ENCODE measurements around the gene PET117. TPM values are rescaled to one million over a fixed set of nuclear protein-coding genes. Genes with fewer than 3 reads are reported as not detected.
A peak's percentile ranks its signal among the peaks of the same experiment; 100 is the strongest.
"Not testable (repeated sequence)": the region's sequence is repeated elsewhere in the genome, so short reads cannot be mapped to it uniquely, and the experiment has no call there.

The PET117 gene, protein sequence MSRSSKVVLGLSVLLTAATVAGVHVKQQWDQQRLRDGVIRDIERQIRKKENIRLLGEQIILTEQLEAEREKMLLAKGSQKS
- total RNA-seq: 10 to 100 TPM in 2 of 3 donors, 1 to 10 TPM in 1; 7.0 to 11.7 (median 10.4) TPM
- 17.3 TPM for total RNA-seq (2013)

- H3K27ac ChIP-seq (ENCODE audit: low read length): peak within 1 kb of the TSS; percentile 89
- no peak for TF ChIP-seq CTCF (IDR thresholded peaks at IDR 0.05)
- H3K4me1 ChIP-seq (ENCODE audit: control insufficient read depth, insufficient read depth, low read length): peaks cover 15% of the 10 kb centered on the region
- H3K36me3 Mint-ChIP-seq: no peaks in the 10 kb centered on the region
- DNase-seq (peak; percentile 94 to 96), ATAC-seq (peak; percentile 91 to 98 (median 93))
- peaks cover 27 to 37% of the 10 kb centered on the region in 2 donors for H3K4me1 Mint-ChIP-seq
- intact Hi-C loops (cut with micrococcal nuclease): loop anchor here (2.0 to 10.0 kb wide), 2 partner anchors 169 to 367 kb away; partner anchors contain the start of genes MGME1, SEC23B and SNX5
- peak within 1 kb of the TSS; percentile 88 for H3K4me3 Mint-ChIP-seq
- H3K4me3 ChIP-seq (ENCODE audit: low read length): peak within 1 kb of the TSS; percentile 98
- no peaks in the 10 kb centered on the region for H3K9me3 Mint-ChIP-seq
- H3K27me3 Mint-ChIP-seq (ENCODE audit: low read depth in 2 of 2): no peaks in the 10 kb centered on the region
- no peaks in the 10 kb centered on the region for H3K9me3 ChIP-seq (ENCODE audit: control insufficient read depth, insufficient read depth, low read length)
- H3K36me3 ChIP-seq (ENCODE audit: control insufficient read depth, insufficient read depth, low read length): peaks cover 6% of the 10 kb centered on the region
- no peaks in the 10 kb centered on the region for H3K27me3 ChIP-seq (ENCODE audit: control insufficient read depth, insufficient read depth, low read length)
- under 1% methylated on average over 85 of the region's 87 CpGs for WGBS (ENCODE audit: insufficient coverage)
- H3K27ac Mint-ChIP-seq: peak within 1 kb of the TSS; percentile 67 to 91
Measured at GRCh38 chr20:18137412-18138265, at the start of gene PET117, which contains the start of gene KAT14. Gene PET117 (plus strand): TSS chr20:18137863. CDS start chr20:18137956, 93 bp downstream. Gene KAT14 (plus strand): TSS chr20:18137863. CDS start chr20:18142661, 4,798 bp downstream.

GRCh38 chr20:18088298-18088697 lies 49.4 kb upstream of the PET117 start:
- intact Hi-C loops (cut with micrococcal nuclease); H3K4me3 Mint-ChIP-seq: not testable (repeated sequence)

GRCh38 chr20:18088841-18089240 lies 48.8 kb upstream of the PET117 start:
- H3K27ac Mint-ChIP-seq; H3K36me3 Mint-ChIP-seq; H3K4me3 Mint-ChIP-seq; ATAC-seq; H3K9me3 Mint-ChIP-seq; H3K4me3 ChIP-seq (ENCODE audit: low read length); H3K27me3 ChIP-seq (ENCODE audit: control insufficient read depth, insufficient read depth, low read length); H3K9me3 ChIP-seq (ENCODE audit: control insufficient read depth, insufficient read depth, low read length); H3K36me3 ChIP-seq (ENCODE audit: control insufficient read depth, insufficient read depth, low read length); DNase-seq; H3K4me1 Mint-ChIP-seq; H3K4me1 ChIP-seq (ENCODE audit: control insufficient read depth, insufficient read depth, low read length); H3K27ac ChIP-seq (ENCODE audit: low read length); intact Hi-C loops (cut with micrococcal nuclease): not testable (repeated sequence)
- 89% methylated on average over 11 of the region's 11 CpGs for WGBS (ENCODE audit: insufficient coverage)
- peaks cover 5 to 14% of the 10 kb centered on the region in 2 donors for H3K27me3 Mint-ChIP-seq (ENCODE audit: low read depth in 2 of 2)

More at GRCh38 chr20:18088298-18088697, 49.4 kb upstream of the PET117 start:
- H3K27ac Mint-ChIP-seq; H3K36me3 ChIP-seq (ENCODE audit: control insufficient read depth, insufficient read depth, low read length); H3K27ac ChIP-seq (ENCODE audit: low read length); H3K27me3 ChIP-seq (ENCODE audit: control insufficient read depth, insufficient read depth, low read length); H3K4me1 Mint-ChIP-seq; H3K9me3 ChIP-seq (ENCODE audit: control insufficient read depth, insufficient read depth, low read length); DNase-seq; H3K4me3 ChIP-seq (ENCODE audit: low read length); H3K36me3 Mint-ChIP-seq; ATAC-seq; H3K4me1 ChIP-seq (ENCODE audit: control insufficient read depth, insufficient read depth, low read length); H3K9me3 Mint-ChIP-seq: not testable (repeated sequence)
- peaks cover 5 to 14% of the 10 kb centered on the region in 2 donors for H3K27me3 Mint-ChIP-seq (ENCODE audit: low read depth in 2 of 2)
- 95% methylated on average over 3 of the region's 3 CpGs for WGBS (ENCODE audit: insufficient coverage)

DNA sequence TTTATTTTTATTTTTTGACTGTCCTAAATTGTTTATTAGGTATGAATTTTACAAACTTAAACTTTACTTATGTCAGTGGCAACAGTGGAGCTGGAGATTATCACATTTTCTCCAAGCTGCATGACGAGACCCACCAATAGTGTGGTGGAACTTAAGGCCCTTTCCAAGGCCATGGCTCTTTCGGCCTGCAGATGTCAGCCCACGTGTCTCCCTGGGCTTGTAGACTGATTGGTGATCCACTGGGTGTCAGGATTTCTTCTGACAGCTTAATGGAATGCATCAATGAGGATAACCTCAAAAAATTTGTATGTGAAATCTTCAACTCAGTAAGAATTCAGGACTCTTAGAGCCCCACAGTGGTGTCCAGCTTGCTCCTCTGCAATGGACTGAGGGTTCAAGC lies 47.6 kb upstream of the PET117 start:
- H3K4me3 ChIP-seq (ENCODE audit: low read length): no peak overlapping the region
- no peak for TF ChIP-seq CTCF (IDR thresholded peaks at IDR 0.05)
- H3K36me3 Mint-ChIP-seq: no peaks in the 10 kb centered on the region
- DNase-seq (no peak), ATAC-seq (no peak)
- H3K4me3 Mint-ChIP-seq: no peak overlapping the region
- H3K27me3 Mint-ChIP-seq (ENCODE audit: low read depth in 2 of 2): peaks cover 5 to 10% of the 10 kb centered on the region in 2 donors
- no peaks in the 10 kb centered on the region for H3K4me1 Mint-ChIP-seq
- H3K27ac Mint-ChIP-seq: no peak overlapping the region
- H3K27me3 ChIP-seq (ENCODE audit: control insufficient read depth, insufficient read depth, low read length): no peaks in the 10 kb centered on the region
- 73% methylated on average over 3 of the region's 3 CpGs for WGBS (ENCODE audit: insufficient coverage)
- H3K36me3 ChIP-seq (ENCODE audit: control insufficient read depth, insufficient read depth, low read length): no peaks in the 10 kb centered on the region
- no peaks in the 10 kb centered on the region for H3K4me1 ChIP-seq (ENCODE audit: control insufficient read depth, insufficient read depth, low read length)
- no peaks in the 10 kb centered on the region for H3K9me3 ChIP-seq (ENCODE audit: control insufficient read depth, insufficient read depth, low read length)
- no peaks in the 10 kb centered on the region for H3K9me3 Mint-ChIP-seq
- intact Hi-C loops (cut with micrococcal nuclease): no loop called here
- no peak overlapping the region for H3K27ac ChIP-seq (ENCODE audit: low read length)
